Measurements from ENCODE around the gene MAPRE3.

MAPRE3 gene

DNA sequence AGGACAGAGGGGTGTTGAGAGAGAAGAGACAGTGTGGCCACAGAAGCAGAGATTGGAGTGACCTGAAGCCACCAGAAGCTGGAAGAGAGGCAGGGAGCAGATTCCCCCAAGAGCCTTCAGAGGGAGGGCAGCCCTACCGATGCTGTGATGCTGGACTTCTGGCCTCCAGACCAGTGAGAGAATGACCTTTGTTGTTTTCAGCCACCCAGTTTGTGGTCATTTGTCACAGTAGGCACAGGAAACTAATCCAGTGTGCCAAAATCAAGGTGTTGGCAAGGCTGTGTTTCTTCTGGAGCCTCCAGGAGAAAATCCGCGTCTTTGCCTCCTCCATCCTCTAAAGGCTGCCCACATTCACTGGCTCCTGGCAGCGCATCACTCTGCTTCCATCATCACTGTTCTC, 15.4 kb downstream of the MAPRE3 start:
- no peak for DNase-seq (ENCODE audit: low read depth)

DNA sequence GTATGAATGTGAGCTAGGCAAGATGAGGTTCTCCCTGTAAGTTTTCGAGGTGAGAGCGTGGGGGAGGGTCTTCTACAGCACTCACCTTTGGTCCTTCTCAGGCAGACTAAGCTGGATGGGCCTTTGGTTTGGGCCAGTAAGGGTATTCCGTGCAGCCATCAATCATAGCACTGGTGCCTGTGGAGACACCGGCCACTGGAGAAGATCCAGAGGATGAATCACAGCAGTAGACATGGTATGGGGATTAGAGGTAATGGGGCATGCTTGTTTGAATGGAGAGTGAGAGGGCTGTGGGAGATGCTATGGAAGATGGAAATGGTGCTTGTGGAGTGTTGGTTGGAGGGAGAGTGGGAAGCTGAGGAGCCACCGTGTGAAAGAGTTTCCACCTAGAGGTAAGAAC, 16.1 kb downstream of the MAPRE3 start:
- DNase-seq (ENCODE audit: low read depth), result no peak

DNA sequence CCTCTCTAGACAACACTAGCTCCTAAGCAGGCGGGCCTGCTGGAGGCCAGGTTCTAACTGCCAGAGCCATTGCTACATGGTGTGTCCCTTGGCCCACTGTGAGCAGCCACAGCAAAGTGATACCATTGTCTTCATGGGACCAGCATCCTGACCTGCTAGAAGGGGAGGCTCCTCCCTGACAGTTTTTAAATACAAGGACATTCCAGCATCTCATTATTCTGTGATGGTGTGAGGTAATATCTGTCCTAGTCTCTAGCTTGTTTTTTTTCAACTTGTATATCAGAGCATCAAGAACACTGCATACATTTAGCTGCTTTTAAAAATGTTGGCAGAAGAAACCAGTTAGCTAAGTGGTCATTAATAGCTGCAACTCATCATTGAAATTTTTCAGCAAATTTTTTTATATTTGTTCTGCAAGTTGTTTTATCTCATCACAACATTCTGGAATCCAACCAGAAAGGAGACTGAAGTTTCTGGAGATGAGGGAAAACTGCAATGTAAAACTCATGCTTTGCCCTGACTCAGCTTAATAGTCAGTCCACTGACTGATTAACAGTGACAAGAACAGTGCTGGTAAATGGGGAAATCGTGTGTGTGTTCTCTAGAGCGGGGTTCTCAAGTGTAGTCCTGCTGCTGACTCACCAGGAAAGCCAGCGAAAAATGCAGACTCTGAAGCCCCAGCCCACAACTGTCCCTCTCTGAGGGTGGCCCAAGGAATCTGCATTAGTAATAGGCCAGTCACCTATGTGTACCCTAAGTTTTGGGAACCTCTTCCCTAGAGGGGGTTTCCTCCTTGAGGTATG, 17.8 kb downstream of the MAPRE3 start:
- no peak for DNase-seq (ENCODE audit: low read depth)

DNA sequence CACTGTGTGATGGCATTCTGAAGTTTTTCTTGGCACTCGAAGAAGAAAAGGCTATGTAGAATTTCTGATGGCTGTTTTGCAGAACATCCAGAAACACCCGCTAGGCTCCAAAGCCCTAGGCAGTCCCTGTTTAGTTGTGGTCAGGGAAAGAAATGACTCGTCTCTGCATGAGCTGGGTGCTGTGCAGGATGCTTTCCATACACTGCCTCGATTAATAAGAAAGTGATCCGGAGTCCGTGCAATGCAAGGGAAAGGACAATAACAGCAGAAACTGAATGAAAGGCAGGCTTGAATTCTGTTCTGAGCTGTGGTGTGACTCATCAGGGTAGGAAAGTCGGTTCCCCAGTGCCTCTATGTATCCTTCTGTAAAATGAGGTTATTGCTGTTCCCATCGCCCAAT, 18.7 kb downstream of the MAPRE3 start:
- no peak for DNase-seq (ENCODE audit: low read depth)

DNA sequence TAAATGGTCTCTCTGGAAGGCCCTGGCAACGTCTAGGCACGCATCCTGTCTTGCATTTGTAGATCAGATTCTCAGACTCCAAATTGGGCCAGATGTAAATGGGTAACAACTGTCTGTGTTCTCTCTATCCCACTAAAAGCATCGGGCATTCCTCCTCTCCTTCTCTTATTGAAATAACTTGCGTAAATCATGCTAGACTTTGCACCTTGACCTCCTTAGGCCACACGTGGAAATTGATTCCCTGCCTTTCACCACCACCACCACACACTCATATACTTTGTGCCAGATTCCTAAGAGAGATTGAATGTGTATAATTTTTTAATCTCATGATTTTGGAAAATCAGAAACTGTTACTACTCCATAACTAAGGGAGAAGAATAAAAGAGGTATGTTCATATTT, 21.3 kb downstream of the MAPRE3 start:
- DNase-seq (ENCODE audit: low read depth), result no peak

DNA sequence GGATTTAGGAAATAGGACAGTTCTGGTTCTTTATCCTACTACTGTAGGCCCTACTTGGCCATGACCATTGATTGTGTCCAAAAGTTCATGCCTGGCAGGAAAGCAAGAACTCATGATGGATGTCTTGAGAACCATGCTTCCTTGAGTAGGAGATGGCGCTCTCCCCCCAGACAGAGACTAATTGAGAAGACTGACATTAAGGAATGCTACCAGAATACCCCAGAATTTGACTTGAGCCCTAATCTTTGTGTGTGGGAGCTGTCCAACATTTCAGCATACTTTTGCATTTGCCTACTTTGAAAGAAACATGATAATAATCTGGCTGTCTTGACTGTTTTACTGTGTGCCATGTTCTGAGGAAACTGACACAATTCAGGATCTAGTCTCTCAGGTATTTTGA, 23.3 kb downstream of the MAPRE3 start:
- no peak for DNase-seq (ENCODE audit: low read depth)

DNA sequence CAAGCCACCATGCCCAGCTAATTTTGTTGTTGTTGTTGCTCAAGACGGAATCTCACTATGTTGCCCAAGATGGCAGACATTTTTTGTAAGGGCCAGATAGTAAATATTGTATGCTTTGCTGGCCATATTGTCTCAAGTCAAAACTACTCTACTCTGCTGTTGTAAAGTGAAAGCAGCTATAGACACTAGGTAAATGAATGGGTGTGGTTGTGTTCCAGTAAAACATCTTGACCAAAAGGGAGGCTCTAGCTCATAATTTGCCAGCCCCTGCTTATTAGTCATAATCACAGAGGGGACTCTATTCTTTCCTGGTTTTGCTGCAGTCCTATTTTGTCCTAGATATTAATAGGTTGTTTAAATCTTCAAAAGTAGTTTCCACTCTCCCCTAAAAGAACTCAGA, 24.5 kb downstream of the MAPRE3 start:
- DNase-seq (ENCODE audit: low read depth), result no peak

DNA sequence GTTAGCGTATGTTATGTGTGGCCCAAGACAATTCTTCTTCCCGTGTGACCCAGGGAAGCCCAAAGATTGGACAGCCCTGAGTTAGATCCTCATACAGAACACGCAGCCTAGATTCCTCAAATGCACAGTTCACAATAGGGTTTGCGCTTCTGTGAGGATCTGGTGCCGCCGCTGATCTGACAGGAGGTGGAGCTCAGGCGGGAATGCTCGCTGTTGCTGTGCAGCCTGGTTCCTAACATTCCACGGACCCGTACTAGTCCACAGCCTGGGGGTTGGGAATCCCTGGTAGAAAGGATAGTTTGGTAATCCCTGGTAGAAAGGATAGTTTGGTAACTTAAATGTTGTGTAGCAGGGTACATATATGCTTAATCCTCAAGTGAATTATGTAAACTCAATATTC, 27.0 kb downstream of the MAPRE3 start:
- no peak for DNase-seq (ENCODE audit: low read depth)

DNA sequence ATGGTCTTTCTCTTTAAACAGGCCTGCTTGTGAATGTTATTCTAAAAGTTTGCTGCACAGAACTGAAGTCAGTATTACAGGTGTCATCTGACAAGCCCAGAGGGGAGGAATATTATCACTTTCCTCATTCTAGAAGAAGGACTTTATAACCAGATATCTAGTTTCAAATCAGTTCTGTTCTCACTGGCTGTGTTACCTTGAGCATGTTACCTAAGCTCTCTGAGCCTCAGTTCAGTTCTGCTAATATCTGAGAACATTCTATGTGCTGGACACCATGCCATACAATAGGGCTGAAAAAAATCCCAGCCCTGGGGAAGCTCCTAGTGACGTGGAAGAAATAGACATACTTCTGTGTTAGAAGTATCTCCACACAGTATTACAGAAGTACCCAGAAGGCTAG, 27.9 kb downstream of the MAPRE3 start:
- DNase-seq (ENCODE audit: low read depth), result no peak

DNA sequence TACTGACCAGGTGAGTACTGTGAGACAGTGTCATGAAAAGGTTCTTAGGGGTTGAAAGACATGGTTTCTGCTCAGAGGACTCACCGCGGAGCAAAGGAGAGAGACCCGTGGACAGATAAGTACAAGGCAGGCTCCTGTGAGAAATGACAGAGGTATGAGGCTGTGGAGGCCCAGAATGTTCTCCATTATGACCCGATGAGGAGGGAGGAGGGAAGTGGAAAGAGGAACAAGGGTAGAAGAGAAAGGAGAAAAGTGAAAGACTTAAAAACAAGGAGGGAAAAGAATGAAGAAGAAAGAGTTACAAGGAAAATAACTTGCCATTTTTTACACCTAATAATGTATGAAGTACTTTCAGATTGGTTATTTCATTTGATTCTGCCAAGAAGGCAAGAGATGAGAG, 29.8 kb downstream of the MAPRE3 start:
- no peak for DNase-seq (ENCODE audit: low read depth)

DNA sequence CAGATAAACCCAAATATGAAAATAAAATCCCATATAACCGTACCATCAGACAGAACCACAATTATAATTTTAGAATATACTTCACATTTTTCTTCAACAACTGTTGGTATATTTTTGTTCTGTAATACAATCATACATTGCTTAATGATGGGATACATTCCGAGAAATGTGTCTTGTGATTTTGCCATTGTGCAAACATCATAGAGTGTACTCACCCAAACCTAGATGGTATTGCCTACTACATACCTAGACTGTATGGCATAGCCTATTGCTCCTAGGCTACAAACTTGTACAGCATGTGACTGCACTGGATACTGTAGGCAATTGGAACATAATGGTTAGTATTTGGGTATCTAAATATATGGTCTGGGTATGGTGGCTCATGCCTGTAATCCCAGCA, 30.6 kb downstream of the MAPRE3 start:
- no peak for DNase-seq (ENCODE audit: low read depth)

DNA sequence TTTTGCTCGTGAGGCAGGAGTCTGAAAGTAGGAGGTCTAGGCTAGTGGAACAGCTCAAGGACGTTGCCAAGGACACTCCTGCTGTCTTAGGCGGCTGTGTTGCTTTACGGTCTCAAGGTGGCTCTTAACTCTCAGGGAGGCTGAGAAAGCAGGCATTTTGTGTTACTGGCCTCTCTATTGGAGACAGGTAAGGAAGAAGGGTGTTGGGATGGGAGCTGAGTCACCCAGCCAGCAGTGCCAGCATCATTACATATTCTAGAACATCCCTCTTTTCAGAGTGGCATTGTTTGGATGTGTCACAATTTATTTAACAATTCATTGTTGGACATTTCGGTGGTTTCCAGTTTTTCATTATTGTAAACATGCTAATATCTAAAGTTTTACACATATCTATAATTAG, 31.5 kb downstream of the MAPRE3 start:
- DNase-seq (ENCODE audit: low read depth), result no peak

DNA sequence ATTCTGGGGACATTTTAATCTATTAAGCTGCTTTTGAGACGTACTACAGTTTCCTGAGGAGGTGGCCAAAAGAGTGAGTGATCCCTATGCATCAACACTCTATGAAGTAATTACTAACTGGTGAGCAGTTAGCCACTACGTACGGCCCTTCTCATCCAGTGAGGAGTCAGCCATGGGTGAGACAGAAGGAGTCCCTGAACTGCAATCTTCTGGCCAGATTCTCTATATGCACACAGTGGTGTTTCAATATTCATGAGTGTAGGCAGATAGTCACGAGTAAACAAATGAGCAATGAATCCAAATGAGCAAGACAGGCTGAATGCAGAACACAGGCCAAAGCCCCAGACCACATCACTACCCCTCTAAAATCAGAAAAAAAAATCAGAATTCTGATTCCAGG, 32.6 kb downstream of the MAPRE3 start:
- DNase-seq (ENCODE audit: low read depth), result no peak

DNA sequence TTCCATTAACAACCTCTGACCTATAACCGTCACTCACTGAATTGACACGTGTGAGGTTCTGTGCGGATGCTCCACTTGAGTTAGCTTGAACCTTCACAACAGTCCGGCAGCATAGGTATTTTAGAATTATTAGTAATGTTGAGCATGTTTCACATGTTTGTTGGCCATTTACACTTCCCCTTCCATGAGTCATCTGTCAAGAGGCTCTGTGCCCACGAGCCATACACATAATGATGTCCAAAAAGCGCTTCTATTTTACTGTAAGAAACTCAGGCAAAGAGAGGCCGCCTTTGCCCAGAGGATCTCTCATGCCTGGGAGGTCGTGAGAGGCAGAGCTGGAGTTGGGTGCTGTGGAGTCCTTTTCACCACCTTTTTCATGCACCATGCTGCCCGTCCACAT, 33.4 kb downstream of the MAPRE3 start:
- no peak for DNase-seq (ENCODE audit: low read depth)

DNA sequence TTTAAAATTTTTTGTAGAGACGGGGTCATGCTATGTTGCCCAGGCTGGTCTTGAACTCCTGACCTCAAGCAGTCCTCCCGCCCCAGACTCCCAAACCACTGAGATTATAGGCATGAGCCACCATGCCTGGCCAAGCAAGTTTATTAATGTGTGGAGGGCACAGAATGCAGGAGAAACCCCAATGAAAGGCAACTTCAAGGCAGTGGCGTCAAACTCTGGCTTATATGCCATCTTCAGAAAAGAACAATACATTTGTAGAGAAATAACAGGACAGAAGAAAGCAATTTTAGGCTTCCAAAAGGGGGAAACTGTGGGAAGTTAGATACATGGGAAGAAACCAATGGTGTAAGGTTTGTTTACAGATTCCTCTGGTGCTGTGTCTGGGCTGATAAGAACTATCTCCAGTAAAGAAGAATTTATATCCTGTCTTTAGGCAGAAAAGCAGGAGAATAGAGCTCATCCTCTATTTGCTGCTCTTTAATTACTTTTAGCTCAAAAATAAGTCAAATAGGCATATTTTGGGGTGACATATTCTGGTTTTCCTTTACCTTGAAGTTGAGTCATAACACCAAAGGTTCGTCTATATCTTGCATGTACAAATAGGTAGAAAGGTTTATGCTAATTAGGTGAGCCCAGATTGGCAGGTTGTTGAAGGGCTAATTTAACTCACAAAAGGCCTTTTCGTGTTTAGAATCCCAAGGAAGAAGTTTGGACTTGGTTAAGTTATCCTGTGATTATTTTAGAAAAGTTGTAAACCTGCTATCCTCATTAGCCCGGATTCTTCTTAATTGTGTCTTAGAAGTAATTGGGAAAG, 36.4 kb downstream of the MAPRE3 start:
- DNase-seq (ENCODE audit: low read depth), result no peak

DNA sequence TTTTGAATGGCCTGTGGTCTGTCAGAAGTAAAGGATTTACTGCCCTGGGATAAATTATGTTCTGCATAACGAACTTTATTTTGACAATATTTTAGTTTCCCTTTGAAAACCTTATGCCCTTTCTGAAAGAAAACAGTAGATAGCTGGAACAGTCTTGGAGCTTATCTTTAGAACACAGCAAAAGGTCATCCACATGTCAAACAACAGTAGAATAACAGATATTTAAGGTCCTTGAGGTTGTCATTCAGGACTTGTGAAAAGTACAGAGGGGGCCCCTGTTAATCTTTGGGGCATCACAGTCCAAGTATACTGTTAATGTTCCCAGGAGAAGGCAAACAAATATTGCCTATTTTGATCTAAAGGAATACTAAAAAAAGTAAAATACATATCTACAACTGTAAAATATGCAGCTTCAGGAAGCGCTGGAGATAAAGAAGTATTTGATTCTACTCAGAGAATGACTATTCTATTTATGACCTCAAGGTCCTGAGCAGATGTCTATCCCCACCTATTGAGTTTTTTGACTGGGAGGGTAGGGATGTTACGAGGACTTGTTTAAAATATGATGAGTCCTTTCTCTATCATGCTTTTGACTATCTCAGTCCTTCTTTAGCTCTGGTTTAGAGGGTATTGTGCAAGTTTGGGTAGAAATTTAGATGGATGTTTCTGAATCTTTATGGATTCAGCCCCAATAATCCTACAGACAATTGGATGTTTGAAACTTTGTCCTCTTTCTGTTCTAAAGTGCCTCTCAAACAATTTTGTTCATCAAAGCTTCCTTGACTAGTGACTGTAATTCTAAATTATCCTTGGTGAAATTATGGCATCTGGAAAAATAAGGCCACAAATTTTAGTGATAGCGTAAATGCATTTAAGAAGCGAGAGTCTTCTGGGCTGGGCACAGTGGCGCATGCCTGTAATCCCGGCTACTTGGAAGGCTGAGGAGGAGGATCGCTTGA, 37.3 kb downstream of the MAPRE3 start:
- DNase-seq (ENCODE audit: low read depth), result no peak

DNA sequence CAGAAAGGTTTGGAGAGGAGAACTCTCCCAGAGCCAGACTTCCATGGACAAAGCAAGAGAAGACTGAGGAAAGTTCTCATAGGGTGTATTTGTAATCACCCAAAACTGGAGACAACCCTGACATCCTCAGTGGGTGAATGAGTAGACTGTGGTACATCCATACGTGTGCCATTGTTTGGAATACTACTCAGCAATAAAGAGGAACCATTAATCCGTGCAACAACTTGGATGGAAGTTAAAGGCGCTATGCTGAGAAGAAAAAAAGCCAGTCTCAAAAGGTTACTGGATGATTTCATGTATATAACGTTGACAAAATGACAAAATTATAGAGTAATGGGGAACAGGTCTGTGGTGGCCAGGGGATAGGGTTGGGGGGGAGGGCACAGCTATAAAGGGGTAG, 38.2 kb downstream of the MAPRE3 start:
- no peak for DNase-seq (ENCODE audit: low read depth)

DNA sequence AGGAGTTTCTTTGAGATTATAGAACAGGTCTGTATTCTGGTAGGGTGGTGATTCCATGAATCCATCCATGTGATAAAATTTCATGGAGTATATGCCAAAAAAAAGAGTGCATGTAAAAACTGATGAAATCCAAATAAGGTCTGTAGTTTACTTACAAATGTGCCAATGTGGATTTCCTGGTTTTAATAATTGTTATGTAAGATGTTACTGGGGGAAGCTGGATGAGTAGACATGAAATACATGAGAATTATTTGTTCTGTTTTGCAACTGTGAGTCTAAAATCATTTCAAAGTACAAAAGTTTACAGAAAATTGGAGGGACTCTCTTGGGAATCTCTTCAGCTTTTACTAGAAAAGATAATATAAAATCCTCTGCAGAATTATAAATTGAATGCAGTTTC, 38.6 kb downstream of the MAPRE3 start:
- DNase-seq (ENCODE audit: low read depth), result no peak

DNA sequence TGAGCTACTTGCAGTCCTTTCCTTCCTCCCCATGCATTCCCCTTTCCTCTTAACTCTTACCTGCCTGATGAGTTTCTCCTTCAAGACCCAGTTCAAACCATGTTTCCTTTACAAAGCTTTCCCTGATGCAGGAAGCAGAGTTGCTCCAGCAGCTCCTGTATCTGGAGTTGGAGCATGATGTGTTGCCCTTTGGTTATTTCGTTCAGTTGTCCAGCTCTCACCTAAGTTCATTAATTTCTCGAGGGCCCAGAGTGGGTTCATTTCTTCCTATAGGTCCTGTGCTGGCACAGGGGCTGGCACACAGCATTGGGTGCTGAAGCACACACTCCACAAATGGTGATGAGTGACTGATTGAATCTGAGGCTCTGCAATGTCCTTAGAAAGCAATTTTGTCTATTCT, 39.3 kb downstream of the MAPRE3 start:
- DNase-seq (ENCODE audit: low read depth), result no peak

DNA sequence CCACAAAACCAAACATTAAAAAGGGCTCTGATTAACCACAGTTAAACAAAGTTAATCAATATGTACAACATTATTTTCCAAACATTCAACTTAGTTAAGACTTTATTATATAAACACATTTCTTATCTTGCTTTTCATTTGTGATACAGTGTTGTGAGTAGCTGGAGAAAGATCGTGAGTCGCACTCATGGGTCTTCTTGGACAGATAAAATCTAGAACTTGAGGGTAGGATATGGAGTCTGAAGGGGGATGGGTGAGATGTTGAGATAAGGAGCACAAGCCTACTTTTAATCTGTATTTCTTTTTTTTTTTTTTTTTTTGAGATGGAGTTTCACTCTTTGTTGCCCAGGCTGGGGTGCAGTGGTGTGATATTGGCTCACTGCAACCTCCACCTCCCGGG, 39.7 kb downstream of the MAPRE3 start:
- no peak for DNase-seq (ENCODE audit: low read depth)

DNA sequence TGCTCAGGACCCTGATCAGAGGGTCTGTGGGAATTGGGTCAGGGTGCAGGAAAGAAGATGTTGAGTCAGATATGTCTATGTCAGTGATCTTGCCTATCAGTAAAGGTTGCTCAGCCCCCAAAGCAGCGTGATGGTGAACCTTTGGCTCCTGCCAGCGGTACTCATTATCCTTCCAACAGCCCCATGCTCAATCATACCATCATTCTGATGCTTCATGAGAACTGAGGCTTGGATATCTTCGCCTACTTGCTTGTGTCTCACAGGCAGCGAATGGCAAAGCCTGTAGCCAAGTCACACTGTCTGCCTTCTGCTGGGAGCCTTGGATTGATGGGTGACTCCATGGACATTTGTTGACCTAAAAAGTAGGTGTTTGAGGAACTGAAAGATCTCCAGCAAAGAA, 43.3 kb downstream of the MAPRE3 start:
- DNase-seq (ENCODE audit: low read depth), result no peak

DNA sequence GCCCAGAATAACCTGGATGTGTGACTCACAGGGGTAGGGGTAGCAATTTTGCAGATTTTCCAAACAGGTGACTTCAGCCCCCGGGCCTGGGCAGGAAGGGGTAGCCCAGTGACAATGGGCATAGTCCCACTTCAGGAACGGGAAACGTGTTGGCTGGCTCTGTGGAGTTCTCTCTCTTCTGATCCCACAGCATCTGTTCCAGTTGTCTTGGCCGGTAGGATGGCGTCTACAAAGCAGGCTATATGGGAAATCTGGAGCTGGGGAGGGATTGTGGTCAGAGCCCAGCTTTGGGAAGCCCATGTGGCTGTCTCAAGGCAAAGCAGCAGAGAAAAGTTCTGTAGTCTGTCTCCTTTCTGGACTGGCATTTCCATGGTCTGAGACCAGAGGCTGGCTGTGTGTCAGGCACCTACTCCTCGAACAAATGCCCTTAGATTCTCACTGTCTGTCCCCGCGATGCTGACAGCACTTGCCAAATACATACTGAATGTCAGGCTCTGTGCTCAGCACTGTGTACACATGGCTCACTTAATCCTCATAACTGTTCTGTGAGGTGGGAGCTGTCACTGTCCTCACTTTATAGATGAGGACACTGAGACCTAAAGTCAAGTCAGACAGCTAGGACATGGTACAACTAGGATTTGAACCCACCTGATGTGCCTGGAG, 44.5 kb downstream of the MAPRE3 start:
- no peak for DNase-seq (ENCODE audit: low read depth)

Data from CMK (cell line).